ENCODE data around the gene C1QTNF2.

C1QTNF2 gene

GRCh38 chr5:160375166-160375565 lies 4.7 kb upstream of the C1QTNF2 start:
- peak; percentile 69 for DNase-seq

GRCh38 chr5:160371294-160371693 lies 868 bp upstream of the C1QTNF2 start:
- no peak for DNase-seq

GRCh38 chr5:160370713-160371034 lies 248 bp upstream of the C1QTNF2 start:
- DNase-seq = no peak

GRCh38 chr5:160367885-160368284 lies 2.5 kb downstream of the C1QTNF2 start:
- no peak for DNase-seq

GRCh38 chr5:160367261-160367660 lies 3.2 kb downstream of the C1QTNF2 start:
- no peak for DNase-seq

- DNase-seq = no peak
Measured at GRCh38 chr5:160366230-160366629, 4.2 kb downstream of the C1QTNF2 start.

- DNase-seq = peak; percentile 26
Measured at GRCh38 chr5:160363660-160364395, 6.6 kb downstream of the C1QTNF2 start.

- peak; percentile 48 for DNase-seq
Measured at GRCh38 chr5:160363211-160363610, 7.2 kb downstream of the C1QTNF2 start.

GRCh38 chr5:160361624-160362228 lies 8.7 kb downstream of the C1QTNF2 start:
- no peak for DNase-seq

- DNase-seq = no peak
Measured at GRCh38 chr5:160360310-160360709, 10.1 kb downstream of the C1QTNF2 start.

- no peak for DNase-seq
Measured at GRCh38 chr5:160359816-160360215, 10.6 kb downstream of the C1QTNF2 start.

GRCh38 chr5:160359242-160359641 lies 11.2 kb downstream of the C1QTNF2 start:
- DNase-seq = no peak

- DNase-seq = no peak
Measured at GRCh38 chr5:160357861-160358411, 12.5 kb downstream of the C1QTNF2 start.

- DNase-seq = no peak
Measured at GRCh38 chr5:160357394-160357793, 13.0 kb downstream of the C1QTNF2 start.

GRCh38 chr5:160356550-160357347 lies 13.7 kb downstream of the C1QTNF2 start:
- no peak for DNase-seq

- DNase-seq = no peak
Measured at GRCh38 chr5:160354666-160355065, 15.8 kb downstream of the C1QTNF2 start.

- DNase-seq = no peak
Measured at GRCh38 chr5:160353379-160353778, 17.0 kb downstream of the C1QTNF2 start.

GRCh38 chr5:160352308-160352707 lies 18.1 kb downstream of the C1QTNF2 start:
- DNase-seq = no peak

GRCh38 chr5:160349935-160350303 lies 20.5 kb downstream of the C1QTNF2 start:
- no peak for DNase-seq

- no peak for DNase-seq
Measured at GRCh38 chr5:160349249-160349934, 21.0 kb downstream of the C1QTNF2 start.

- DNase-seq = no peak
Measured at GRCh38 chr5:160348080-160348479, 22.3 kb downstream of the C1QTNF2 start.

- no peak for DNase-seq
Measured at GRCh38 chr5:160347448-160347847, 23.0 kb downstream of the C1QTNF2 start.

- peak; percentile 13 for DNase-seq
Measured at GRCh38 chr5:160342413-160342941, 27.9 kb downstream of the C1QTNF2 start.

All from fibroblast of skin of scalp (primary cell).